22Rv1 (cell line): Measurements from ENCODE around the gene DCAF11.
A peak's percentile ranks its signal among the peaks of the same experiment; 100 is the strongest.

Source experiments
- H3K27ac ChIP-seq: fragments of 450-650 bp; 2 replicates; pipeline ENCODE4 v1.5.1; 2017
- ZFX ChIP-seq: fragments of 450-650 bp; IDR thresholded peaks from 2 replicates; pipeline ENCODE4 v1.6.1; 2017; ENCODE audit warnings: antibody characterized with exemption, borderline replicate concordance
- TF ChIP-seq, protein P1 (sequence below): fragments of 450-650 bp; IDR thresholded peaks from 2 replicates; pipeline ENCODE4 v1.5.1; 2017; ENCODE audit warnings: mild to moderate bottlenecking

The DCAF11 gene

DNA sequence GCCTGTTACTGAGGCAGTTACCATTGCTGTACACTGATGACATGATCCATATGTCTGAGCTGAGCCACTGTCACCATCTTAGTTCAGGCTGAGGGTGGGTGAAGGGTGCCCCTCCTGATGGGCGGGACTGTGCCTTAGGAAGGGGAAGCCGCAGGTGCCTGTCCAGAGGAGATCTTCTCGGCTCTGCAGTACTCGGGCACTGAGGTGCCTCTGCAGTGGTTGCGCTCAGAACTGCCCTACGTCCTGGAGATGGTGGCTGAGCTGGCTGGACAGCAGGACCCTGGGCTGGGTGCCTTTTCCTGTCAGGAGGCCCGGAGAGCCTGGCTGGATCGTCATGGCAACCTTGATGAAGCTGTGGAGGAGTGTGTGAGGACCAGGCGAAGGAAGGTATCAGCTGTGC lies 36.4 kb downstream of the DCAF11 start:
- H3K27ac ChIP-seq, result no peak overlapping the region
- no peak for TF ChIP-seq ZFX
- TF ChIP-seq, protein P1, sequence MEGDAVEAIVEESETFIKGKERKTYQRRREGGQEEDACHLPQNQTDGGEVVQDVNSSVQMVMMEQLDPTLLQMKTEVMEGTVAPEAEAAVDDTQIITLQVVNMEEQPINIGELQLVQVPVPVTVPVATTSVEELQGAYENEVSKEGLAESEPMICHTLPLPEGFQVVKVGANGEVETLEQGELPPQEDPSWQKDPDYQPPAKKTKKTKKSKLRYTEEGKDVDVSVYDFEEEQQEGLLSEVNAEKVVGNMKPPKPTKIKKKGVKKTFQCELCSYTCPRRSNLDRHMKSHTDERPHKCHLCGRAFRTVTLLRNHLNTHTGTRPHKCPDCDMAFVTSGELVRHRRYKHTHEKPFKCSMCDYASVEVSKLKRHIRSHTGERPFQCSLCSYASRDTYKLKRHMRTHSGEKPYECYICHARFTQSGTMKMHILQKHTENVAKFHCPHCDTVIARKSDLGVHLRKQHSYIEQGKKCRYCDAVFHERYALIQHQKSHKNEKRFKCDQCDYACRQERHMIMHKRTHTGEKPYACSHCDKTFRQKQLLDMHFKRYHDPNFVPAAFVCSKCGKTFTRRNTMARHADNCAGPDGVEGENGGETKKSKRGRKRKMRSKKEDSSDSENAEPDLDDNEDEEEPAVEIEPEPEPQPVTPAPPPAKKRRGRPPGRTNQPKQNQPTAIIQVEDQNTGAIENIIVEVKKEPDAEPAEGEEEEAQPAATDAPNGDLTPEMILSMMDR, result no peak

DNA sequence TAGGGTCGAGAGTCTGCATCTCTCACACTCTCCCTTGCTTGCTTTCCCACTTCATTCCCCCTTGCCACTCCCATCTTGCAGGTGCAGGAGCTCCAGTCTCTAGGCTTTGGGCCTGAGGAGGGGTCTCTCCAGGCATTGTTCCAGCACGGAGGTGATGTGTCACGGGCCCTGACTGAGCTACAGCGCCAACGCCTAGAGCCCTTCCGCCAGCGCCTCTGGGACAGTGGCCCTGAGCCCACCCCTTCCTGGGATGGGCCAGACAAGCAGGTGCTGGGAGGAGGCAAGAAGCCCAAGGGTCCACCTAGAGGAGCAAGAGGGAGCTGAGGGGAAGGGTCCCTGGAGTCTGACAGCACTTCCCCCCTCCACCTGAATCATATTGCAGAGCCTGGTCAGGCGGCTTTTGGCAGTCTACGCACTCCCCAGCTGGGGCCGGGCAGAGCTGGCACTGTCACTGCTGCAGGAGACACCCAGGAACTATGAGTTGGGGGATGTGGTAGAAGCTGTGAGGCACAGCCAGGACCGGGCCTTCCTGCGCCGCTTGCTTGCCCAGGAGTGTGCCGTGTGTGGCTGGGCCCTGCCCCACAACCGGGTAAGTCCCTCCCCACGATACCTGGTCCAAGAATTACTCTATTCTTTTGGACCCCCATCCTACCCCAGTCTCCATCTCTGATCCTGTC lies 37.0 kb downstream of the DCAF11 start:
- TF ChIP-seq ZFX, result no peak
- TF ChIP-seq, protein P1, result no peak

DNA sequence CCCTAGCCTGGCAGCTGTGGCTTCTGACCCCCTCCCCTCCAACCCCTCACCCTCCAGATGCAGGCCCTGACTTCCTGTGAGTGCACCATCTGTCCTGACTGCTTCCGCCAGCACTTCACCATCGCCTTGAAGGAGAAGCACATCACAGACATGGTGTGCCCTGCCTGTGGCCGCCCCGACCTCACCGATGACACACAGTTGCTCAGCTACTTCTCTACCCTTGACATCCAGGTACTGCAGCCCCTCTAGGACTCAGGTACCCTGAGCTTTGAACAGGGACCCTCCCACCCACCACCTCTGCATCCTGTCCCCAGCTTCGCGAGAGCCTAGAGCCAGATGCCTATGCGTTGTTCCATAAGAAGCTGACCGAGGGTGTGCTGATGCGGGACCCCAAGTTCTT lies 40.5 kb downstream of the DCAF11 start:
- no peak overlapping the region for H3K27ac ChIP-seq
- no peak for TF ChIP-seq ZFX
- TF ChIP-seq, protein P1, result no peak

More for the DNA sequence above, 37.0 kb downstream of the DCAF11 start:
- no peak overlapping the region for H3K27ac ChIP-seq

DNA sequence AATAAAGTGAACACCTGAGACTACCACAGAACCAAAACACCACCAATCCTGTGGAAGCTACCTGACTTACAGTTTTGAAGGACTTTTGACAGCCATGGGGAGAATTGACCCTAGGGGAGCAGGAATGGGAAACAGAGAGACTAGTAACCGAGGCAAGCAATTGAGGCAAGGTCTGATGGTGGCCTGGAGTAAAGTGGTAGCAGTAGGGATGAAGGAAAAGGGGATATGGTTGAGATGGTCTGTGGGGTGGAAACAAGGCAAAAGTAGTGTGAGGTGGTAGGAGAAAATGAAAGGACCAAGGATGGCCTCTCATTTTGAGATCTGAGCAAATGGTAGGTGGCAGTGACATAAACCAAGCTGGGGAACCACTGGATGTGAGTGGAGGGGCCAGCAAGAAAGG lies 42.3 kb downstream of the DCAF11 start:
- TF ChIP-seq ZFX, result no peak
- TF ChIP-seq, protein P1, result no peak
- H3K27ac ChIP-seq, result no peak overlapping the region

DNA sequence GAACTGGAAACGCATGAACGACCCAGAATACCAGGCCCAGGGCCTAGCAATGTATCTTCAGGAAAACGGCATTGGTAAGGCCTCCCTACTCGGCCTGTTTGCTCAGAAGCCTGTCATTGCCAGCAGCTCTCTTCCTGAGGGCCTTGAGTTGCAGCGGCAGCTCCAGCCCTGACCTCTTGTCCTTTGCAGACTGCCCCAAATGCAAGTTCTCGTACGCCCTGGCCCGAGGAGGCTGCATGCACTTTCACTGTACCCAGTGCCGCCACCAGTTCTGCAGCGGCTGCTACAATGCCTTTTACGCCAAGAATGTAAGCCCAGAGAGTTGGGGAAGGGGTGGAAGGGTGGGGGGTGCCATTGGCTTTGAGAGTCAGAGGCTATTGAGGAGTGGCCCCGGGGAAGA lies 42.8 kb downstream of the DCAF11 start:
- TF ChIP-seq, protein P1, result no peak
- TF ChIP-seq ZFX, result no peak
- H3K27ac ChIP-seq, result no peak overlapping the region

DNA sequence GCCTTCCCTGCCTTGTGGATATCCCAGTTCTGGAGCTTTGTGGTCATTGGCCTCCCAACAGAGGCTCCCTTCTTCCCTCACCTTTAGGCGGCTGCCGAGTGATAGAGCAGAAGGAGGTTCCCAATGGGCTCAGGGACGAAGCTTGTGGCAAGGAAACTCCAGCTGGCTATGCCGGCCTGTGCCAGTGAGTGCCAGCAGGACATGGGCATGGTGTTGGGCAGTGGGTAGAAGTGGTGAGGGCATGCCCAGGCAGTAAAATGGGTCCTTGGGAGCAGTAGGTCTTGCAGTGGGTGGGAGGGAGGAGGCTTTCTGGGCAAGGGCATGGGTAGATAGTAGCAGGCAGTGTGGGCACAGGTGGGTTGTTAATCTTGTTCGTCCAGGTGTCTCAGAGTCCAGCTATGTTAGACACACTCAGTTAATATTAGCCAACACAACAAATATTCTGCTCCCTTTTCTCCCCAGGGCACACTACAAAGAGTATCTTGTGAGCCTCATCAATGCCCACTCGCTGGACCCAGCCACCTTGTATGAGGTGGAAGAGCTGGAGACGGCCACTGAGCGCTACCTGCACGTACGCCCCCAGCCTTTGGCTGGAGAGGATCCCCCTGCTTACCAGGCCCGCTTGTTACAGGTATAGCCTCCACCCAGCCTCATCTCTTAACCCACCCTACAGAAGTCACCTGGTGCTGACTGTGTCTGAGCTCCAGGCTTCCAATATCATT lies 45.4 kb downstream of the DCAF11 start:
- peak overlapping the region; percentile 64 for H3K27ac ChIP-seq
- no peak for TF ChIP-seq ZFX
- TF ChIP-seq, protein P1, result no peak

DNA sequence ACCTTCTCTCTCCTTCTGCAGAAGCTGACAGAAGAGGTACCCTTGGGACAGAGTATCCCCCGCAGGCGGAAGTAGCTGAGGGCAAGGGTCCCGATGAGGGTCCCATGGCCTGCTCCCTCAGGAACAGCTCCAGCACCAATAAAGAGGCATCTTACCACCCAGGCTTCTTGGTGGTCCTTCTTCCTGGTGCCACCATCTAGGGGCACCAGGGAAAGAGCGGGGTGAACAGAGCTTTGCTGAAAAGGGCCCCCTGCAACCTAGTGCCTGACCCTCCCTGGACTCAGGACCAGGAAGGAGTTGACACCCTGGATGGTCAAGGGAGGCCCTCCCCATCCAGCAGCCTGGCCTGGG lies 45.9 kb downstream of the DCAF11 start:
- no peak for TF ChIP-seq ZFX
- TF ChIP-seq, protein P1, result no peak
- peak overlapping the region; percentile 64 for H3K27ac ChIP-seq
